ENCODE results near the gene DCTN2. TPM values are rescaled to one million over a fixed set of nuclear protein-coding genes. Genes with fewer than 3 reads are reported as not detected.

Gene DCTN2
- total and polyA plus RNA-seq, 2 experiments from 2014 or later, result 156 to 230 TPM

GRCh38 chr12:57549909-57550640, 3.1 kb upstream of the DCTN2 start, which contains the start of gene KIF5A:
Gene KIF5A (plus strand): TSS chr12:57550044. CDS start chr12:57550272, 228 bp downstream.
- TF ChIP-seq CTCF (IDR thresholded peaks at IDR 0.05; ENCODE audit: low read depth, low read length), result peak; percentile 10
- Histone ChIP-seq H3K27me3 (peaks cover 50% of the 10 kb centered on the region), H3K27ac (no peak within 1 kb of the TSS), H3K9me3 (ENCODE audit: low read depth) (no peaks in the 10 kb centered on the region), H3K4me3 (peak within 1 kb of the TSS; percentile 25), H3K4me1 (ENCODE audit: low read depth) (peaks cover 6% of the 10 kb centered on the region), H3K36me3 (no peaks in the 10 kb centered on the region)
- DNase-seq (ENCODE audit: low read depth in 1 of 2, low spot score in 1 of 2), result peak in 1 of 2 donors; percentile 62

GRCh38 chr12:57549203-57549908, 2.4 kb upstream of the DCTN2 start:
- Histone ChIP-seq H3K27me3 (peaks cover 50% of the 10 kb centered on the region), H3K4me3 (peak overlapping the region; percentile 25)

GRCh38 chr12:57548488-57548887, 1.5 kb upstream of the DCTN2 start:
- Histone ChIP-seq H3K9me3 (ENCODE audit: low read depth) (no peaks in the 10 kb centered on the region), H3K4me1 (ENCODE audit: low read depth) (no peaks in the 10 kb centered on the region), H3K4me3 (no peak overlapping the region), H3K27me3 (peaks cover 50% of the 10 kb centered on the region), H3K36me3 (no peaks in the 10 kb centered on the region), H3K27ac (no peak overlapping the region)
- no peak for TF ChIP-seq CTCF (IDR thresholded peaks at IDR 0.05; ENCODE audit: low read depth, low read length)
- no peak for DNase-seq (ENCODE audit: low read depth in 1 of 2, low spot score in 1 of 2)

More at GRCh38 chr12:57549203-57549908, 2.4 kb upstream of the DCTN2 start:
- no peak for TF ChIP-seq CTCF (IDR thresholded peaks at IDR 0.05; ENCODE audit: low read depth, low read length)
- Histone ChIP-seq H3K36me3 (no peaks in the 10 kb centered on the region), H3K27ac (no peak overlapping the region), H3K4me1 (ENCODE audit: low read depth) (peaks cover 6% of the 10 kb centered on the region), H3K9me3 (ENCODE audit: low read depth) (no peaks in the 10 kb centered on the region)
- DNase-seq (ENCODE audit: low read depth in 1 of 2, low spot score in 1 of 2), result no peak

GRCh38 chr12:57548013-57548315, 972 bp upstream of the DCTN2 start:
- Histone ChIP-seq H3K4me3 (no peak overlapping the region), H3K27ac (no peak overlapping the region), H3K4me1 (ENCODE audit: low read depth) (no peaks in the 10 kb centered on the region), H3K27me3 (peaks cover 47% of the 10 kb centered on the region), H3K36me3 (no peaks in the 10 kb centered on the region), H3K9me3 (ENCODE audit: low read depth) (no peaks in the 10 kb centered on the region)
- DNase-seq (ENCODE audit: low read depth in 1 of 2, low spot score in 1 of 2), result no peak
- TF ChIP-seq CTCF (IDR thresholded peaks at IDR 0.05; ENCODE audit: low read depth, low read length), result no peak

- peak overlapping the region; percentile 97 for H3K4me3 ChIP-seq
- H3K36me3 ChIP-seq, result no peaks in the 10 kb centered on the region
- no peaks in the 10 kb centered on the region for H3K4me1 ChIP-seq (ENCODE audit: low read depth)
- H3K9me3 ChIP-seq (ENCODE audit: low read depth), result no peaks in the 10 kb centered on the region
- TF ChIP-seq CTCF (IDR thresholded peaks at IDR 0.05; ENCODE audit: low read depth, low read length), result no peak
- peaks cover 45% of the 10 kb centered on the region for H3K27me3 ChIP-seq
- no peak overlapping the region for H3K27ac ChIP-seq
- DNase-seq (ENCODE audit: low read depth in 1 of 2, low spot score in 1 of 2), result no peak
Measured at GRCh38 chr12:57547288-57548012, 458 bp upstream of the DCTN2 start.

All from cardiac muscle cell (in vitro differentiated cells and primary cell).